KBM-7 (cell line): ENCODE data around the gene MED4.
"Not testable (repeated sequence)": the region's sequence is repeated elsewhere in the genome, so short reads cannot be mapped to it uniquely, and the experiment has no call there.

Experiments
- DNase-seq: peaks from one replicate; pipeline ENCODE4 v3.0.0-alpha.2; 2015
- in situ Hi-C: fragments of 300-500 bp; cut with MboI; formaldehyde crosslinking; loops from 2 replicates; pipeline ENCODE4 v1.14.3; 2020; ENCODE audit warnings: low sequenced_read_pairs, low pct_unique_long_range_greater_than_20kb, mixed read lengths

The MED4 gene

DNA sequence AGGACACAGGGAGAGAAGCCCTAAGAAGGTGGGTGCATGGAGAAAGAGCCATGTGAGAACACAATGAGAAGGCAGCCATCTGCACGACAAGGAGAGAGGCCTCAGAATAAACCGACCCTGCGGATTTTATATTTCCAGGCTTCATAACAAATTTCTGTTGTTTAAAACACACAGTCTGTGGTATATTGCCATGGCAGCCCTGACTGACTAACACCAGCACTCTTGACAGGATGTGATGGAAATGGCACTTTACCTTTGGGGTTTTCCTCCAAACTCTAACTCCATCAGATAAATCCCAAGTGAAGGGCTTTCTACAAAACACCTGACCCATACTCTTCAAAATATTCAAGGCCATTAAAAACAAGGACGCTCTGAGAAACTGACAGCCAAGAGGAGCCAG is 13.2 kb upstream of the MED4 start:
- in situ Hi-C loops = loop anchor here (25.0 kb wide), 1 partner anchor 479 kb away; no protein-coding TSS in a partner anchor
- no peak for DNase-seq

DNA sequence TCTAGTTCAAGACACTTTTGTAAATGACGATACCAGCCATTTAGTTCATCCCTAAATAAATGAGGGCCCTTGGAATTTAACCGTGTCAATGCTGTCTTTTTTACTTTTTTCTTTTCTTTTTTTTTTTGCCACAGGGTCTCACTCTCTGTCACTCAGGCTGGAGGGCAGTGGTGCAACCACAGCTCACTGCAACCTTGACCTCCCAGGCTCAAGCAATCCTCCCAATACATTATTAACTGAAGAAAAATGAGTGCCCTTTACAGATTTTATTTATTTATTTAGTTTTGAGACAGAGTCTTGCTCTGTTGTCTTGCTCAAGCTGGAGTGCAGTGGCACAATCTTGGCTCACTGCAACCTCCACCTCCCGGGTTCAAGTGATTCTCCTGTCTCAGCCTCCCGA is 2.9 kb upstream of the MED4 start:
- in situ Hi-C loops = no loop called here
- no peak for DNase-seq

DNA sequence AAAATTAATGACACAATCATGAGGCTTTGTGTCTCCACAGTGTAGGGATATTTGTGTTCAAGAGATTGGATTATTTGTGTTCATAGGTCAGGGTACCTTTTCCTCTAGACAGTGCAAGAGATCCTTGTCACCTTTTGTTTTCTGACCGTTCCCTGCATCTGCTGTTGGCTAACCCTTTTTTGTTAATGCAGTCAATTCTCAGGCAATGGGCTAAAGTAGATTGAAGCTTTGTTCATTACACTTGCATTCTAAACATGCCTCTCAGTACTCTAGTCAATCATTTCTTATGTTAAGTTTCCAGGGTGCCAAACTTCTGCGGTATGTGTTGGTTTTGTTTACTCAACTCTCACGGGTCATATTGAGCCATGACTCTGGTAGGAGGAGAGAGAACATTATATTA is 1.8 kb upstream of the MED4 start:
- no peak for DNase-seq
- in situ Hi-C loops = no loop called here

DNA sequence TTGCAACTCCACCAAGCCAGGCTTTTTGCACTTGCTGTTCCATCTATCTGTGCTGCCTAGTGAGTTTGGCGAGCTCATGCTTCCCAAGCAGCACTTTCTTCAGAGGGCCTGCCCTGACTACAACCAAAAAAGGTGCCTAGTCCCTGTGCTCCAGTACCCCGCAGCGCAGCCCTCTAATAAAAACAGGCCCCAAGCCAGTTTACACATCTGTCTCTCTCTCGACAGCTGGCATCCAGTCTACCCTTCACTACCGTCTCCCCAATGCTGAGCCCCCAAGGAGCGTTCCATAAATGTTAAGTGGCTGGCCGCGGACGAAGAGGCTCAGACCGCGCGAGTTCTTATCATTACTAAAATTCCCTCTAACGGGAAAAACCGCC is 512 bp downstream of the MED4 start:
- DNase-seq = no peak

DNA sequence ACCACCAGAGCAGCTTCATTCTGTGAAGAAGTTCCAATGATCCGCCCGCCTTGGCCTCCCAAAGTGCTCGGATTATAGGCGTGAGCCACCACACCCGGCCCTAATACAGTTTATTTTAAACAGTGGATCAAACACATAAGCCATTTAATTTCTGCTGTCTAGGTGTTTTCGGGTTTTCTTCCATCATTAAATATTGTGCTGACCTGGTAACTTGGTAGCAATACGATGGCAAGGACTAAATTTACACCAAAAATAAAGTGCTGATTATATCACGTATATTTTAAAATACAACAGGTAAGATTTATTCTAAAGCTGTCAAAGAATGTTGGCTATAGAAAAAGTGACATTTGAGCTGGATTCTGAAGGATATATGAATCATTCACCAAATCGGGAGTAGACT is 1.3 kb downstream of the MED4 start:
- no peak for DNase-seq
- in situ Hi-C loops = no loop called here

More for the DNA sequence above, 512 bp downstream of the MED4 start:
- in situ Hi-C loops = no loop called here

DNA sequence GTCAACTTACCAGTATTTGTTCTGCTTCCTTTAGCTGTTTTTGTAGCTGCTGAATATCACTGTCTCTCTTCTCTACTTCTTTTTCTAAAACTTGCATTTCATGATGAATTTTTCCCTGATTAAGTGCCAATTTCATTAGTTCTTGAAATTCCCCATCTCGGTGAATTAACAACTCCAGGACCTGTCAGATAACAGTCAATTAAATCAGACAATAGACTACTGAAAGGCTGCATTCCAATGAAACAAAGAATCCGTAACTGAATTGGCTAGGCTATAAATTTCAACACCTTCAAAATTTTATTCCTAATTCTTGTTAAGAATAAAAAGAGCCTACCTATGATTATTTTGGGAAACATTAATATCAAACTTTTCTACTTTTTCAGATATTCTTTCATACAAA is 8.6 kb downstream of the MED4 start:
- in situ Hi-C loops = no loop called here
- no peak for DNase-seq

DNA sequence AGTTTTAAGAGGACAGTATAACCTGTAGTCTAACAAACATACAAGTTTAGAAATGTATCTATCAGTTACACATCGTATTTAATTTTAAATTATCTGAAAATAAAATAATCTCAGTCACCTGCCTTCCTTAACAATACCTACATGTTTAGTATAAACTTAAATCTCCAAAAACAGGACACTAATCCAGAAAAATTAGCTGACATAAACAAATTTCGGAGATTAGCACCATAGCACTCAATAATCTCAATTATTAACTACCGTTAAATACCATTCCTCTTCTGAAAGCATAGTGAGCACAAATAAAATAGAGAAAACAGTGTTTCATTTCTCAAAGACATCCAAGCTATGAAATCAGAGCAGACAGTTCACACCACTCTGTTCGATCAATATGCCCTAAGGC is 13.2 kb downstream of the MED4 start:
- no peak for DNase-seq
- in situ Hi-C loops = no loop called here

DNA sequence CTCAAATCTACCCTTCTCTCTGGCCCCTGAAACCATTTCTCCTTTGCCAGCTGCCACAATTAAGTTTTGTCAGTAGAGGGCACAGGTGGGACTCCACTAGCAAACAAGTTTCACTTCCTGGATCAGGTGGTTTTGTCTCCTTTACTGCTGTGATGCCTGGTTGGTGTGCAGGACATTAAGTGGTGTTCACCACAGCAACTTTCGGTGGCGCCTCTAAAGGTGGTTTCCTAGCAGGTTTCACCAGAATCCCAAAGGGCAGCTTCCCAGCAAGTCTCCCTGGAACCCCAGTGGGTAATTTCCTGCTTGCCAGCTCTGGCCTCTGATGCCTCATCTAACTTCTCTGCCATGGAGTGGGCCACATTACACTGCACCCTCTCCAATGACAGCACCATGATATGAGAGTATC is 16.6 kb downstream of the MED4 start:
- in situ Hi-C loops = no loop called here
- DNase-seq = peak; percentile 39

DNA sequence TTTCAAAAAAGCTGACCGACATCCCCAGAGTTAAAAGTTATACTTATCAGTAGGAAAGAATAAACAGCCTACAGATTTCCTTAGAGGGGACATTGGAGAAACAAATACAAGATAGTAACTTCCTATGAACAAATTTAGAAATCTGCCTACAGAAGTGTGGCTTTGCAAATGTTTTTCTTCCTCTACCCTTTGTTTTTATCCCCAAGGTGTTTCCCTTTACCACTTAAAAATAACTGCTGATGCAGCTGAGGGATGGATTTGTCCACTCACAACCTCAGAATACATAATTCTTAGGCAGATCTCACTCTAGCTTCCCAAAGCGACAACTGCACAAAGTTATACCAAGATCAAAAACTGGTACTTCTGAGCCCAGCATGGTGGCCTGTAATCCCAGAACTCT is 20.9 kb downstream of the MED4 start:
- DNase-seq = no peak

DNA sequence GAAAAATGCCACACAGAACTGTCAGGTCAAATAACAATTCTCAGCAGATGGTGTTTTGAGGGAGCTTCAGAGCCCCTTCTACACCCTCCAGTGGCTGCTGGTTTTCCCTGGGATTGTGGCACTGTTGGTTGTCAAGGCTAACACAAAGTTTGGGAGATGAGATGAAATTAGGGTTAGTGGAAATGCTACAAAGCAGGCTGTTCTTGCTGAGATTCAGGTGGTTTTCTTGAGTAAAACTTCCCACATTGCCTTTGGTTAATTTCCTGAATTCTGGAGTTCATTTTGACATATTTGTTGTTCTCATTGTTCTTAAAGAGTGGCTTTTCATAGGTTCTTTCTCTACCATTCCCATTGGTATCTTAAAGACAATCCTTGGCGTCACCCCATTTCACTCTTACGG is 22.1 kb downstream of the MED4 start:
- no peak for DNase-seq
- in situ Hi-C loops = no loop called here

More for the DNA sequence above, 20.9 kb downstream of the MED4 start:
- in situ Hi-C loops = no loop called here

DNA sequence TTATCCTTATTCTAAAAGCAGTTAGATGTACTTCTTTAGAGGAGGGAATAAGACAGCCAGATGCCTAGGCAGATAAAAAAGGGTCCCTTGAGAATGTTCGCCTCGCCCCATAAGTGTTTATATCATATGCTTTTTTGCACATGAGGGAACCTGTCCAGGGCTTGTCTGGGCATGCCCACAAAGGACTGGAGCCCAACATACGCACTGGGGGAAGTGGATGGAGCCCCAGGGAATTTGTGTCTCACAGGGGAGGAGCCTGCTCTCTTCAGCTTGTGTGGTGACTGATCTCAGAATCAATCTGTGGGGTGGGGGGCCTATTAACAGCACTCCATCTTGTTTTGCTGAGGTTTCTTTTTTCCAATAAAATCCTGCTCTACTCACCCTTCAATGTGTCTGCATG is 22.6 kb downstream of the MED4 start:
- peak; percentile 40 for DNase-seq
- in situ Hi-C loops = no loop called here

DNA sequence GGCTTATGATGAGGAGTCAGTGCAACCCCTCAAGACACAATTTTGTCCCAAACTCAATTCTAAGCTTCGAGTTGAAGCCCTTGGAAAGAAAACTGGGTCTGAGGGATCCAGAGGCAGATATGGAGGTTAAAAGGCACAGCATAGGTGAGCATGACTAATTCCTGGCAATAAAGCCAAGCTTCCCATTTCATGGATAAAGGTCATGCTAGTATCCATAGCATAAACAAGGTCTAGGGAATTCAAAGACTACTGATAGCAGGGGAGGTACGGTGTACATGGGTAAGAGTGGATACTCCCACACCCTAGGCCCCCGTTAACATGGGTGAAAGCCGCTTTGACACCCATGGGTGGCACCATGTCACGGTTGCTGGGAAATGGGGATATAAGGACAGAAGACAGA is 24.0 kb downstream of the MED4 start:
- DNase-seq = no peak
- in situ Hi-C loops = no loop called here

DNA sequence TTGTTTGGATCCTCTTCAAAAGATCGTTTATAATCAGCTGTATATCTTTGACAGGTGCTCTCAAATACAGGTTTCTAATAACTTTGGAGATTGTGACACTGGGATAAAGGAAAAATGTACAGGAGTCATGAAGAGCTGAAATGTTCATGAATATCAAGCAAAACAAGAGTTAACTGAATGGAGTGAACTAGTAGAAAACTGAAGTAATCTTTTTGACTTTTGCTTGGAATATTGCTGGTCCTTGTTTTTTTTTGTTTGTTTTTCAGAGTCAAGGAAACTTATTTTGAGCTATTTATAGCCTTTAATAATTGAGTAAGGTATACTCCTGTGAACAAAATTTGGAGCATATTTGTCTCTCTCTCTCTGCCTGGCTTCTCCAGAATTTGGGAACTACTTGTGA is 25.3 kb downstream of the MED4 start:
- in situ Hi-C loops = no loop called here

DNA sequence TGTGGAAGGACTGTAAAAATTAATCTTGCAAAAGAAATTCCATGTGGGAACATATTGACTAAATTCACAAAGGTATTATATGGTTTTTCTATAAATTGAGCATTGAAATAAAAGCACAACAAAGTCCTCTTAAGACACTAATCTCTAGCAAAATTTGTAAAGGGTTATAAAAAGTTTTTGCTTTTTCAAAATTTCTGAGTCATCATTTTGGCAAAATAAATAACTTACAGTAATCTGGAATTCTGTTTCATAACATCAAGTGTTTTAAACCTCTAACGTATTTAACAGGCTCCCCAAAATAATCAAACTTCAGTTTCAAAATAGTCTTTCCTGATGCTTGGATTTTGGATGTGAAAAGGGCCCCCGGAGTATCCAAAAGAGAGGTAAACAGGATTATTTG is 26.0 kb downstream of the MED4 start:
- DNase-seq = no peak

More for the DNA sequence above, 25.3 kb downstream of the MED4 start:
- no peak for DNase-seq

DNA sequence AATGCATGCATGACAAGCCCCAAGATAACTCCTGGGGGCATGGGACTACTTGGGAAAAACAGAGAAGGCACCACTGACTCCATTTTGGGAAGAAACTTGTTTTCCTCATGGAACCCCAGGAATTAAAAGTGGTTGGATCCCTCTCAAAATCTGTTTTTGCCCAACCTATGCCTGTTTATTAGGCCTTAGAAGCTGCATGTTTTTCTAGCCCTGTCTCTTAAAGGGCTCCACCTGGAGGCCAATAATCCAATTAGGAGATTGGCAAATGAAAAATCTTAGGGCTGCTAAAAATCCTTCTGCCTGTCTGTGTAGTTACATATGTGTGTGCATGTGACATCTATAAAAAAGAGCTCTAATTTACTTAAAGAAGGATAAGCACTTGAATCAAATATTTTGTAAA is 26.9 kb downstream of the MED4 start:
- in situ Hi-C loops = no loop called here
- peak; percentile 54 for DNase-seq

More for the DNA sequence above, 26.0 kb downstream of the MED4 start:
- in situ Hi-C loops = no loop called here

DNA sequence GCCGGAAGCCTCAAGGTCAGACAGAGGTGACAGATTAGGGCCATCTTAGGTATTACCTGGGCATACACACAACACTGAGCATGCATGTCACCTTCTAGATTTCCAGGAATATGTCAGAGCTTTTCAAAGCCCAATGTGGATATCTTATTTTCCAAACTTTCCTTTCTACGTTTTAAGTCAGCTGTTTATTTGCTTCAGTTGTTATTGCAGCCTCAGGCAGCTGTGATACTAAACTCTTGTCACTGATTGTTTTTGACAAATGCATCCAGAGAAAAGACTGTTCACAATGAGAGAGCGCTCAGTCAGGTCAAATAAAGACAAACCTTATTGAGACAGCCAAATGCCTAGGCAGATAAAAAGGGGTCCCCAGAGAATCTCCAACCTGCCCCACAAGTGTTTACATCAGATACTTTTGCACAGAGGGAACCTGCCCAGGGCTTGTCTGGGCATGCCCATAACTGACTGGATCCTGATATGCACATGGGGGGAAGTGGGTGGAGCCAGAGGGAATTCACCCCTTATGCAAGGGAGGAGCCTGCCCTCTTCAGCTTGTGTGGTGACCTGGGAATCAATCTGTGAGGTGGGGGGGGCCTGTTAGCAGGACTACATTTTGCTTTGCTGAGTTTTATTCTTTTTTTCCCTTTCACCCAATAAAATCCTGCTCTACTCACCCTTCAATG is 28.5 kb downstream of the MED4 start:
- DNase-seq = peak; percentile 89
- in situ Hi-C loops = no loop called here

DNA sequence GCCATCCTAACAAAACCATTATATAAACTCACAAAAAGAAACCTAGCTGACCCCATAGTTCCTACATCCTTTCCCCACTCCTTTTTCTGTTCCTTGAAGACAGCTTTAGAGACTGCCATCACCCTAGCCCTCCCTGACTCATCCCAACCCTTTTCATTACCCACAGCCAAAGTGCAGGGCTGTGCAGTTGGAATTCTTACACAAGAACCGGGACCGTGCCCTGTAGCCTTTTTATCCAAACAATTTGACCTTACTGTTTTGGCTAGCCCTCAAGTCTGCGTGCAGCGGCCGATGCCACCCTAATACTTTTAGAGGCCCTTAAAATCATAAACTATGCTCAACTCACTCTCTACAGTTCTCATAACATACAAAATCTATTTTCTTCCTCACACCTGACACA is 35.0 kb downstream of the MED4 start:
- in situ Hi-C loops, DNase-seq: not testable (repeated sequence)

DNA sequence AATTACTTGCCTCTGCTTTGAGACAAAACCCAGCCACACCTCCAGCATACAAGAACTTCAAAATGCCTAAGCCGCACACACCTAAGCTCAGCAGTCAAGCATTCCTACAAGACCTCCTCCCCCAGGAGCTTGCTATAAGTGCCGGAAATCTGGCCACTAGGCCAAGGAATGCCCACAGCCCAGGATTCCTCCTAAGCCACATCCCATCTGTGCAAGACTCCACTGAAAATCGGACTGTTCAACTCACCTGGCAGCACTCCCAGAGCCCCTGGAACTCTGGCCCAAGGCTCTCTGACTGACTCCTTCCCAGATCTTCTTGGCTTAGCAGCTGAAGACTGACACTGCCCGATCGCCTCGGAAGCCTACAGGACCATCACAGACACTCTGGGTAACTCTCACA is 36.4 kb downstream of the MED4 start:
- DNase-seq, in situ Hi-C loops: not testable (repeated sequence)

DNA sequence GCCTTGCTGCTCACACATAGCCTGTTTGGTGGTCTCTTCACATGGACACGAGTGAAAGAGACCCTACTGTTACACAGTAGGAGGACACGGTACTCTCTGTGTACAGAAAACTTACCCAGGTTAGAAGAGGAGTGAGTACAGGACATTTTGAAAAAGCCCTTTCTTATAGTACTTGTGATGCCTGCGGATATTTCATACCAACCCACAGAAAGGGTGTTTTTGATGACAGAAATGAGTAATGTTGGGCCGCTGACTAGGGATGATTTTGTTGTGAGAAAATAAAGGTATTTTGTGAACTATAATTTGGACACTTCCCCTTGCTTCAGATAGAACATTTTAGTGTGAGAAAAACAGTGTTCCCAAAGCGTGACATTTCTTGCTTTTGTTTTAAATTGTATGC is 39.2 kb downstream of the MED4 start:
- in situ Hi-C loops = no loop called here

DNA sequence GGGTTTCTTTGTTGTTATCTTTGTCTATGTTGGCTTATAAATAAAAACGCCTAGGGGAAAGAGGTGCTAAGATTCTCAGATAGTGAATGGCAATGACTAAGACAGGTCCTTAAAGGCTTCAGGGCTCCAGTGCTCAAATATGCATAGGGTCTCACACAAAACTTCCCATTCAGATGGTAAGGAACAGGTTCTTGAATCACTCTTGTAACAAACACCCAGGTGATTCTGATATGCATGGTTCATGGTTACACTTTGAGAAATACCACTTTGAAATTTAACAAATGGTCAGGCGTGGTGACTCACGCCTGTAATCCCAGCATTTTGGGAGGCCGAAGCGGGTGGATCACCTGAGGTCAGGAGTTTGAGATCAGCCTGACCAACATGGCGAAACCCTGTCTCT is 40.3 kb downstream of the MED4 start:
- in situ Hi-C loops = no loop called here

More for the DNA sequence above, 39.2 kb downstream of the MED4 start:
- DNase-seq = no peak

DNA sequence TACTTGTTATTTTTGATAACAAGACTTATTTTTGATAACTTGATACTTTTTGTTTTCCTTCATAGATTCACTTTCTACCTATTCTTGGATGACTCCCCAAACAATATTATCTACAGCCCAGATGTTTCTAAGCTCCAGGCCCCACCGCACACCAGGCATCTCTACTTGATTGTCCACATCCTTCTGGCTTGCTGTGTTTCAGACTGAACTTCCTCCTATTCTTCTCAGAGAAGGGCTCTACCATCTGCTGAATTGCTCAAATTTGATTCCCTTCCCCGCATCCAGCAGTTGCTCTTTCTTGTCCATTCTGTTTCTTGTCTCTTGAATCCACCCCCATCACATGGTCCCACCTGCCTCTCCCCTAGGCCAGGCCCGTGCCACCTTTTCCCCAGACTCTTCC is 44.4 kb downstream of the MED4 start:
- in situ Hi-C loops = no loop called here
- peak; percentile 29 for DNase-seq

More for the DNA sequence above, 40.3 kb downstream of the MED4 start:
- no peak for DNase-seq
